Activated CD8-positive, alpha-beta T cell treated with anti-CD3 and anti-CD28 coated beads for 36 hours (primary cell): Measurements from ENCODE around the gene STPG2. TPM values are rescaled to one million over a fixed set of nuclear protein-coding genes. Genes with fewer than 3 reads are reported as not detected.

Experiments used
- ATAC-seq: fragments of 200-7000 bp; cut with Tn5 transposase; one replicate; pipeline ENCODE4 v1.10.0; 2021; ENCODE audit warnings: mild to moderate bottlenecking, moderate library complexity
- CTCF ChIA-PET: fragments of 350-600 bp; sonication (Branson Sonifier 250); formaldehyde crosslinking; loops from one replicate; lab custom pipeline; 2021; ENCODE audit warnings: antibody characterized with exemption; lab: Charles Lee
- POLR2A ChIA-PET: fragments of 350-600 bp; sonication (Branson Sonifier 250); formaldehyde crosslinking; loops from one replicate; lab custom pipeline; 2021; ENCODE audit warnings: antibody characterized with exemption; lab: Charles Lee
- DNase-seq: peaks from one replicate; pipeline ENCODE4 v3.0.0-alpha.2; 2020
- H3K27ac Mint-ChIP-seq: one replicate; pipeline ENCODE4 v1.8.0; 2021; ENCODE audit warnings: mild to moderate bottlenecking, mixed read lengths
- H3K27me3 Mint-ChIP-seq: one replicate; pipeline ENCODE4 v1.8.0; 2021; ENCODE audit warnings: mixed read lengths
- H3K36me3 Mint-ChIP-seq: one replicate; pipeline ENCODE4 v1.8.0; 2021; ENCODE audit warnings: low read depth, mixed read lengths
- H3K4me1 Mint-ChIP-seq: one replicate; pipeline ENCODE4 v1.8.0; 2021; ENCODE audit warnings: low read depth, mixed read lengths
- H3K4me3 Mint-ChIP-seq: one replicate; pipeline ENCODE4 v1.8.0; 2021; ENCODE audit warnings: mild to moderate bottlenecking, moderate library complexity, mixed read lengths
- H3K9me3 Mint-ChIP-seq: one replicate; pipeline ENCODE4 v1.8.0; 2021; ENCODE audit warnings: mixed read lengths
- CTCF ChIP-seq: fragments of 200-600 bp; IDR thresholded peaks from one replicate; pipeline ENCODE4 v1.8.0; 2022; ENCODE audit warnings: antibody characterized with exemption, mild to moderate bottlenecking
- intact Hi-C: fragments of 100-400 bp; cut with micrococcal nuclease; formaldehyde crosslinking; loops from one replicate; pipeline ENCODE4 v1.10.0; 2022
- total RNA-seq, 2 experiments: library from RNA; stranded (reverse); gene quantifications; one replicate each; pipeline ENCODE4 v1.2.3, GENCODE V29; 2021

The STPG2 gene
- total RNA-seq, 2 experiments from 2014 or later, result 0.16 to 0.18 TPM

DNA sequence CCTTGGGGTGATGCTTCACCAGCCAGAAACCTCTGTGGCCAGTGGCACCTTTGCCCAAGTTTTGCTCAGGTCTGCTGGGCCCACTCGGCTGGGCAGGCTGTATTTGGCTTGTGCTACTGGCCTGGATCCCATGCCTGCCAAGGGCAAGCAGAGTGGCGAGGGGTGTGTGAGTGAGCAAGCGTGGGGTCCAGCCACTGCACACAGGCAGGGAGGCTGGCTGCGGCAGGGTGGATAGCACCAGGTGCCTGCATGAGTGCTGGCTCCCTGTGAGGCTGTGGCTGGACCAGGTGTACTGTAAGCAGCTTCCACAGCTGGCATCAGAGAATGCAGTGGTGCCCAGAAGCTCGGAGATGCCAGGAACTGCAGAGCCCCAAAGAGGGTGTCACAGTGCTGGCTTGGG, 478.5 kb downstream of the STPG2 start:
- DNase-seq (no peak), ATAC-seq (no peak)
- POLR2A ChIA-PET, result no interaction called here
- Mint-ChIP-seq H3K36me3 (no peaks in the 10 kb centered on the region), H3K4me3 (no peak overlapping the region), H3K4me1 (no peaks in the 10 kb centered on the region), H3K27me3 (no peaks in the 10 kb centered on the region), H3K9me3 (peaks cover 10% of the 10 kb centered on the region), H3K27ac (no peak overlapping the region)
- CTCF ChIA-PET, result no interaction called here
- intact Hi-C loops, result no loop called here
- no peak for TF ChIP-seq CTCF

DNA sequence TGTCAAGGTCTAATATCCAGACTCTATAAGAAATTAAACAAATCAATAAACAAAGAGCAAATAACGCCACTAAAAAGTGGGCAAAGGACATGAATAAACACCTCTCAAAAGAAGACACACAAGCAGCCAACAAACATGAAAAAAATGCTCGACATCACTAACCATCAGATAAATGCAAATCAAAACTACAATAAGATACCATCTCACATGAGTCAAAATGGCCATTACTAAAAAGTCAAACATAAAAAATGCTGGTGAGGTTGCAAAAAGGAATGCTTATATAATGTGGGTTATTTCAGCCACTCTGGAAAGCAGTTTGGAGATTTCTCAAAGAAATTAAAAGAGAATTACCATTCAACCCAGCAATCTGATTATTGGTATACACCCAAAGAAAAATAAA, 481.1 kb downstream of the STPG2 start:
- no peak for TF ChIP-seq CTCF
- no peak overlapping the region for H3K27ac Mint-ChIP-seq
- peaks cover 10% of the 10 kb centered on the region for H3K9me3 Mint-ChIP-seq
- no peak overlapping the region for H3K4me3 Mint-ChIP-seq
- H3K4me1 Mint-ChIP-seq, result no peaks in the 10 kb centered on the region
- ATAC-seq (no peak), DNase-seq (no peak)
- intact Hi-C loops, result no loop called here
- ChIA-PET CTCF (no interaction called here), POLR2A (no interaction called here)
- H3K27me3 Mint-ChIP-seq, result no peaks in the 10 kb centered on the region
- H3K36me3 Mint-ChIP-seq, result no peaks in the 10 kb centered on the region

DNA sequence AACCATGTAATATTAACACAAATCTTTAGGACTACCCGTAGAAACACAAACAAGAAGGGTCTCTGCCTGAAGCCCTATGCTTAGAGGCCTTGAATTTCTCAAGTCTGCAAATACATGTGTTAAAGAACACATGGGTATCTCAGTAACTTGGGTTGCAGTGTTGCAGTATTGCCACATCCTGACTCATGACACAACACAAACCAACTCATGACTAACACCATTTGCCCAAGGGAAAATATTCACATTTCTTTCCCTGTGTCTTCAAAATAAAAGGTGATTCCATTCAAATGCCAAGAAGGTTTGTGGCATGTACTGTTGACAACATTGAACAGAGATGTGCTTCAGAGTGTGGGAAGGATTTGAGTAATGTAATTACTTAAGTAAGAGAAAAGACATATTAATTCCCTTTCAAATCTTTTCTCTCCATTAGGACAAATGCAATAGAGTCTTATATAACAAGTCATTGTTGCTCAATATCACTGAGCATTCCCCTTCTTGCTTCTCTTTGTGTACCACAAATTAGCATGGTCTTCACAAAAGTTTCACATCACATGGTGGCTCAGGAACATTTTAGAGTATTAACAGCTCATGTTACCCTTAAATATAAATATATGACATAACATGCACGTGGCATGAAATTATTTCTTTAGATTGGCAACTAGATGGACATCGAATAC, 487.1 kb downstream of the STPG2 start:
- intact Hi-C loops, result no loop called here
- H3K4me3 Mint-ChIP-seq, result no peak overlapping the region
- ATAC-seq, result no peak
- no peaks in the 10 kb centered on the region for H3K36me3 Mint-ChIP-seq
- CTCF ChIA-PET, result no interaction called here
- DNase-seq, result no peak
- TF ChIP-seq CTCF, result no peak
- POLR2A ChIA-PET, result no interaction called here
- no peak overlapping the region for H3K27ac Mint-ChIP-seq
- no peaks in the 10 kb centered on the region for H3K4me1 Mint-ChIP-seq
- H3K9me3 Mint-ChIP-seq, result peaks cover 11% of the 10 kb centered on the region
- H3K27me3 Mint-ChIP-seq, result no peaks in the 10 kb centered on the region

- no peak overlapping the region for H3K27ac Mint-ChIP-seq
- no peak overlapping the region for H3K4me3 Mint-ChIP-seq
- H3K27me3 Mint-ChIP-seq, result no peaks in the 10 kb centered on the region
- H3K9me3 Mint-ChIP-seq, result peaks cover 7% of the 10 kb centered on the region
- ChIA-PET CTCF (no interaction called here), POLR2A (no interaction called here)
- intact Hi-C loops, result no loop called here
- no peaks in the 10 kb centered on the region for H3K36me3 Mint-ChIP-seq
- DNase-seq (no peak), ATAC-seq (no peak)
- no peaks in the 10 kb centered on the region for H3K4me1 Mint-ChIP-seq
- no peak for TF ChIP-seq CTCF
Measured at GRCh38 chr4:97653701-97654100, 489.6 kb downstream of the STPG2 start.

- CTCF ChIA-PET, result no interaction called here
- no peak for ATAC-seq
- Mint-ChIP-seq H3K27me3 (no peaks in the 10 kb centered on the region), H3K4me1 (no peaks in the 10 kb centered on the region), H3K4me3 (no peak overlapping the region), H3K36me3 (no peaks in the 10 kb centered on the region), H3K9me3 (no peaks in the 10 kb centered on the region), H3K27ac (no peak overlapping the region)
- TF ChIP-seq CTCF, result no peak
- no peak for DNase-seq
- intact Hi-C loops, result no loop called here
- POLR2A ChIA-PET, result no interaction called here
Measured at GRCh38 chr4:97646997-97647396, 496.3 kb downstream of the STPG2 start.
